ENCODE data around the gene IQSEC2. TPM values are rescaled to one million over a fixed set of nuclear protein-coding genes. Genes with fewer than 3 reads are reported as not detected.

Gene IQSEC2
- total and polyA plus RNA-seq, 2 of the 8 experiments (the other 6 are each of a cell fraction or from before 2014, with no cell fraction given), result 6.1 to 54.9 TPM

GRCh38 chrX:53303195-53303594, 21.8 kb upstream of the IQSEC2 start:
- no peaks in the 10 kb centered on the region for H3K36me3 ChIP-seq (ENCODE audit: control insufficient read depth in 2 of 4, insufficient read depth in 4 of 4, low read length in 3 of 4)
- H3K9ac ChIP-seq (replicated peaks in 1 of 4; ENCODE audit: extremely low read depth in 1 of 4, low read depth in 3 of 4, low read length in 3 of 4), result no peak overlapping the region
- no peak for FAIRE-seq
- WGBS, 2 experiments (ENCODE audit: extremely low coverage in 1 of 2, insufficient coverage in 1 of 2, insufficient read length in 1 of 2, insufficient replicate concordance in 2 of 2, low coverage in 1 of 2, low lambda C conversion rate in 2 of 2, missing lambda C conversion rate in 1 of 2), result 86% methylated on average over 2 of the region's 5 CpGs; no CpG with 5 or more reads in 1 of the 2 experiments
- no peak for DNase-seq (ENCODE audit: low read depth in 1 of 2, low spot score in 2 of 2)
- H3K23ac ChIP-seq (ENCODE audit: insufficient read length), result no peak overlapping the region
- H4K8ac ChIP-seq (ENCODE audit: extremely low read depth, insufficient read depth, low read length), result no peak overlapping the region
- no peak overlapping the region for H2AFZ ChIP-seq (ENCODE audit: low read length)
- no peak overlapping the region for H3K56ac ChIP-seq (replicated peaks; ENCODE audit: insufficient read length, low read depth, low read length)
- no peak overlapping the region for H4K5ac ChIP-seq (ENCODE audit: insufficient read length, low read depth, low read length)
- H2BK20ac ChIP-seq (ENCODE audit: low read length), result no peak overlapping the region
- H3K4ac ChIP-seq (replicated peaks; ENCODE audit: insufficient read length, low read depth, low read length), result no peak overlapping the region
- H2BK15ac ChIP-seq (ENCODE audit: low read length), result no peak overlapping the region
- CTCF ChIA-PET (ENCODE audit: partially characterized antibody), result interaction anchor here (1.1 to 5.6 kb wide), 5 partner anchors 9 to 177 kb away, joined by 3 to 39 read pairs (median 8); no protein-coding TSS in a partner anchor
- H3K18ac ChIP-seq (ENCODE audit: extremely low read depth, low read length), result no peak overlapping the region
- no peak overlapping the region for H3K14ac ChIP-seq (ENCODE audit: insufficient read length)
- no peak overlapping the region for H4K91ac ChIP-seq (replicated peaks; ENCODE audit: insufficient read length, low read length)
- no peak overlapping the region for H2BK12ac ChIP-seq (ENCODE audit: low read depth, low read length)
- no peaks in the 10 kb centered on the region for H4K20me1 ChIP-seq (replicated peaks in 1 of 2; ENCODE audit: control insufficient read depth in 1 of 2, insufficient read depth in 2 of 2, low read length in 2 of 2)
- H3K79me2 ChIP-seq (ENCODE audit: control insufficient read depth in 1 of 2, insufficient read depth in 2 of 2, low read length in 2 of 2), result no peaks in the 10 kb centered on the region
- no peak overlapping the region for H2BK5ac ChIP-seq (ENCODE audit: low read depth, low read length)
- no peak overlapping the region for H3K4me3 ChIP-seq (ENCODE audit: extremely low read depth in 1 of 4, insufficient read depth in 2 of 4, low read depth in 3 of 4, low read length in 4 of 4)
- H3K79me1 ChIP-seq (ENCODE audit: low read depth, low read length), result no peaks in the 10 kb centered on the region
- POLR2A ChIA-PET (ENCODE audit: partially characterized antibody), result interaction anchor here (0.6 to 0.7 kb wide), 2 partner anchors 20 to 276 kb away, joined by 3 read pairs; no protein-coding TSS in a partner anchor
- no peak overlapping the region for H3K4me2 ChIP-seq (ENCODE audit: insufficient read depth in 1 of 2, low read depth in 2 of 2, low read length in 2 of 2)
- H3K27me3 ChIP-seq (replicated peaks in 1 of 4; ENCODE audit: control insufficient read depth in 3 of 4, extremely low read depth in 1 of 4, insufficient read depth in 3 of 4, low read length in 3 of 4), result no peaks in the 10 kb centered on the region
- H2BK120ac ChIP-seq (replicated peaks; ENCODE audit: low read depth, low read length), result no peak overlapping the region
- no peak overlapping the region for H3K27ac ChIP-seq (ENCODE audit: low read depth, low read length)
- H3K9me3 ChIP-seq (ENCODE audit: insufficient read depth in 2 of 2, low read depth in 1 of 2, low read length in 1 of 2), result no peaks in the 10 kb centered on the region
- H2AK5ac ChIP-seq (ENCODE audit: low read depth, low read length), result no peak overlapping the region
- TF ChIP-seq CHD2 (IDR thresholded peaks at IDR 0.05; ENCODE audit: low read length) (no peak), POLR2AphosphoS5 (IDR thresholded peaks at IDR 0.05; ENCODE audit: low read depth, low read length) (no peak), CBX8 (IDR thresholded peaks at IDR 0.05; ENCODE audit: borderline replicate concordance, low read depth, low read length) (no peak), EZH2 (IDR thresholded peaks at IDR 0.05; ENCODE audit: low read depth, low read length, severe bottlenecking) (no peak), RBBP5 (IDR thresholded peaks at IDR 0.05; ENCODE audit: borderline replicate concordance, low read depth, low read length) (no peak), E2F6 (IDR thresholded peaks at IDR 0.05) (no peak), NANOG (IDR thresholded peaks at IDR 0.05; ENCODE audit: insufficient read depth, low read depth, low read length, poor library complexity, severe bottlenecking) (no peak), CBX5 (IDR thresholded peaks at IDR 0.05; ENCODE audit: low read depth, low read length) (no peak), RFX5 (IDR thresholded peaks at IDR 0.05; ENCODE audit: borderline replicate concordance, low read depth, low read length) (no peak), POU5F1 (IDR thresholded peaks at IDR 0.05; ENCODE audit: low read depth, low read length) (no peak), CTBP2 (IDR thresholded peaks at IDR 0.05; ENCODE audit: borderline replicate concordance, insufficient read depth, insufficient read length, low read length) (no peak), SP2 (IDR thresholded peaks at IDR 0.05; ENCODE audit: low read length) (no peak)
- H3K23me2 ChIP-seq (ENCODE audit: low read depth, low read length), result no peaks in the 10 kb centered on the region
- no peaks in the 10 kb centered on the region for H3K4me1 ChIP-seq (replicated peaks in 1 of 4; ENCODE audit: control insufficient read depth in 3 of 4, insufficient read depth in 4 of 4, low read length in 3 of 4)

Measured in H1 (cell line).